T-helper 22 cell (primary cell): ENCODE measurements around the gene HHATL.
"Not testable (repeated sequence)": the region's sequence is repeated elsewhere in the genome, so short reads cannot be mapped to it uniquely, and the experiment has no call there.

Source experiments
- DNase-seq: peaks from one replicate; pipeline ENCODE4 v3.0.0-alpha.2; 2020; ENCODE audit warnings: low read depth

HHATL gene

DNA sequence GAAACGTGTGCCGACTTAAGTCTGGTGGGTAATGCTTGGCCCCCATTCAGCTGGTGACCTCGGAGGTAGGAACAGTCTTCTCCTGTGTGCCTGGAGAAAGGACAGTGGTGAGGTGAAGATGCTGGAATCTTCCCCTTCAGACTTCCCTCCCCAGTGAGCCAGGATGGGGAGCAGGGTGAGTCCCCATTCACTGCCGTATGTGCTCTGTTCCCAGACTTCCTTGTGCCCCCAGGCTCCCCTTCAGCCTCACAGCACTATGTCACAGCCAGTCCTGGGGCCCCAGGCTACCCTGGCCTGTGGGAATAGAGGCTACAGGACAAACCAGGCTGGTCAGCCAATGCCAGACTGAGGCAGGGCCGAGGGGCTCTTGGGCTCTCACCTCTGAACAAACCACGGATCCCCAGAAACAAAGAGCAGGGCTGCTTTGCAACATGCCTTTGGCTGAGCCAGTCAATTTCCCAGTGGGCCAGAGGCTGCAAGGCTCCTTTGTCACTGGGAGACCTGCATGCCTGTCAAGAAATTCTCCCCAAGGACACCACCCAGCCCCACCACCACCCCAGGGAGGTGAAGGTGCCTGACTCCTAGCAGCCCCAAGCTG lies 31.8 kb upstream of the HHATL start:
- DNase-seq: no peak

DNA sequence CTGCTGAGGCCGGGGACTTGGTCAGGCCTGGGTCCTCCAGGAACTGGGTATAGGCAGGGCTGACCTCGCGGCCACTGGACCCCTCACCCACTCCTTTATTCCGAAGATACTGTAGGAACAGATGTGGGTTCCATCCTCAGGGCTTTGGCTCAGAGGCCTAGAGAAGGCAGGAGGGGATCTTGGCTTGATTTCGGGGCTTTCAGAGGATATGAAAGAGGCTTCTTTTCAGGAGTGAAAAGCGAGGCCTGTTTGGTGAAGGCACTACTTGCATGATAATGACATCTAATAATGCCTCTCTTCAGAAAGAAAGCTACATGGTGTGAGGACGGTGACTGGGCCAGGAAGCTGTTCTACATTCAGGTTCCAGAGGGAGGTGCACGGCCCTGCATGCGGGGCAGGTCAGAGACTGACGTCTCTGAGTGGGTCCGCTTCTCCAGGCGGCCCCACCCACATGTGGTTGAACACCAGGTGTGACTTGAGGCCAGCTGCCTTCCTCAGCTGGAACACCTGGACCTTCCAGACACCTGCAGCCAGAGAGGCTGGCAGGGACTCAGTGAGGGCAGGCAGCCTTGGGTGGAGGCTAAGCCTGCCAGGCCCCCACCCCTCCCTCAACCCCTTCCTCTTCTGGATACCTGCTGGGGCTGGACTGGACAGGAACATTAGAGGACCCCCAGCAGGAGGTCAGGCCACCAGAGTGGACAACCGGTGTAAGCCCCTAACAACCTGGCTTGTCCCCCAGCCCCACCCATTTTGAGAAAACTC lies 31.1 kb upstream of the HHATL start:
- no peak for DNase-seq

DNA sequence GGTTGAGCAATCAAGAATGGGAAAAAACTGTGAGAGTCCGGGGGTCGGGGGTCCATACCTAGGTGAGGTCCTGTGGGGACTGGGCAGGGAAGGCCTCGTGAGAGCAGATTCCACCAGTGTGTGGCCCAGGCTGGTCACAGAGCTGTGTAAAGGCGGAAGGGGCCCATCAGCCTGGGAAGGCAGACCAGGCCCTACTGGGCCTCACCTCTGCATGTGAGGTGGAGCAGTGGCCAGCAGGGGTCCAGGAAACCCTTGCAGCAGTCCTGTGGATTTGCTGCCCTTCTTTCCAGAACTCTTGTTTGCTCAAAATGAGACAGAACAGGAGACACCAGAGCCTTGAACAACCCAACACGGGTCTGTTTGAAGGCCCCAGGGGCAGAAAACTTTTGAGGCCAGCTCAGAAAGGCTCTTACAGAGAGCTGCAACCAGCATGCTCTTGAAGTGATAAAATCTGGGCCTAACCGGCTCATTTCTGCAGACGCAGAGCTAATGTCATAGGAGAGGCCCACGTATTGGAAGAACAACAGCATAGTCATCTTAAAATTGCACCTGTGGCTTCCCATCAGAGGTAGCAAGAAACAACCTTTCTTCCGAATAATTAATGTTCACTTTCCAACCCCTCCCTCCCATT lies 30.3 kb upstream of the HHATL start:
- no peak for DNase-seq

DNA sequence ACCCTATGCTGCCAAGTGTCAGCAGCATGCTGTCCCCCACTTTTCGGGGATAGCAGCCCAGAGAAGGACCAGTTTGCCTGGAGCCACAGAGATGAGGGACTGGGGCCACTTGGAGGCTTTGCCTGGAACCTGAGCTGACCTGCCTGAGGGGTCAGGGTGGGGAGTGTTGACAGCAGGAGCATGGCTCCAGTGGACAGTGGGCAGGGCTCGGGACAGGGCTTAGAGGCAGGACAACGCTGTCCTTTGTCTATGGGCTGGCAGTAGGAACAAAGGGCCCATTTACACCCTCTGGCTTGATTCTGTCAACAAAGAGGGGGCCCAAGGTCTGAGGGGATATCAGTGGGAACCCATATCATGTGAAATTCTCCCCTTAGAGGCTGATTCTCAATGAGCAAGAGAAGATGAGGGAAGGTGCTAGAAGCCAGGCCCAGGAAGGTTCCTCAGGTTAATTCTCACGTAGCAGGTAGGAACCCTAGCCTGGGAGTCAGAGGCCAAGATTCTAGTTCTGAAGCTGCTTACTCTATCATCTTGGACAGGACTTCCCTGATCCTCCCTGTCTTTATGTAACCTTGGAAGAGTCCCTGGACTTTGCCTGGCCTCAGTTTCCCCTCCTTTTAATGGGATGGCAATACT lies 29.7 kb upstream of the HHATL start:
- DNase-seq: no peak

DNA sequence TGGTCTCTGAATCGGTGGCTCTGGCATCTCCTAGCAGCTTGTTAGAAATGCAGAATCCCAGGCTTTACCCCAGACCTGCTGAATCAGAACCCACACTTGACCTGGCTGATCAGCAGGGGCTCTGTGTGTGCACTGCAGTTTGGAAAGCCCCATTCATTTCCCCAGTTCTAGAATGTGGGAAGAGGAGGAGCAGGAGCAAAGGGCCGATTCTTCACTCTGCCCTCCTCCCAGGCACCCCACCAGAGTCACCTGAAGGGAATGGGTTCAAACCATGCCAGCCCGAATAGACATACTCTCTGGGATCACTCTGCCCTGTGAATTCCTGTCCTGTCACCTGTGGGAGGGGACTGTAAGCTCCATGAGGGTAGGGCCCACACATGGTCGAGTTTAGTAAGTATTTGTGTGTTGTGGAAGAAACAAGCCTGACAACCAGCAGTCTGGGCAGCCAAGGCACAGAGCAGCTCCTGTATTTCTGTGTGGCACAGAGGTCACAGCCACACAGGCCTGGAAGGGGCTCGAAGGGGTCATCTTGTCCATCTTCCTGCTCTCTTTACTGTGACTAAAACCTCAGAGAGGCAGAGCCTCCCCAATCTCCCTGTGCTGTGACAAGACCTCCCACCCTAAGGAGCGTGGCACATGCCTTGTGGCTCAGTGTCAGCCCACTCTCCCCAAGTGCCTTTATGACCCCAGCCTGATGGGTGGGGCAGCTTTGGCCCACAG lies 29.0 kb upstream of the HHATL start:
- no peak for DNase-seq

DNA sequence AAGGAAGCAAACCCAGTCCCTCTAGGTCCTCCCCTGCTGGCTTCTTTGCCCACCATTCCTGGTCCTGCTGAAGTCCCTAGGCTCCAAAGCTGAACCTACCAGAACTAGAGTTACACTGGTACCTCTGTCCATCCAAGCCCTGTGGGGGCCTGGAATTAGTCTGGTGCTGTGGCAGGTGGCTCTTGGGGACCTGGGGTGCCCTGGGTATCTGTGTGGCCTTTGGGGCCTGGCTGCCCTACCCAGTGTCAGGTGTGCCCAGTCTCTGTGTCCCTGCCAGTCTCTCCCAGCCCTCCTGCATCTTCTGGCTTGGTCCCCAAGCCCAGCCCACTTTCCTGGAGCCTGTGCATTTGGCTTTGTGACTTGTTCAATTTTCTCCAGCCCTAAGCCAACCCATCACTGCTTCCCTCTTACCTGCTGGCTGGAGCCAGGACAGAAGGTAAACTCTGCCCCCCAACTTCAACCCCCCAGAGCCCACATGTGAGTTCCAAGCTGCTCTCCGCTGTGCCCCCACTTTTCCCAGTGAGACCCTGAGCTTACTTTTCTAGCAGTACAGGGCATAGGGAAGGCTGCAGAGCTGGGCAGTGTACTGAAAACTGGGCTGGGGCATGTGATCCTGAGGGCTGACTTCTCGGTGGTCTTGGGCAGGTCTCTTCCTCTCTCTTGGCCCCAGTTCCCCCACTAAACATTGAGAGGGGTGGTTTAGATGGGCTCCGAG lies 28.3 kb upstream of the HHATL start:
- DNase-seq: no peak

DNA sequence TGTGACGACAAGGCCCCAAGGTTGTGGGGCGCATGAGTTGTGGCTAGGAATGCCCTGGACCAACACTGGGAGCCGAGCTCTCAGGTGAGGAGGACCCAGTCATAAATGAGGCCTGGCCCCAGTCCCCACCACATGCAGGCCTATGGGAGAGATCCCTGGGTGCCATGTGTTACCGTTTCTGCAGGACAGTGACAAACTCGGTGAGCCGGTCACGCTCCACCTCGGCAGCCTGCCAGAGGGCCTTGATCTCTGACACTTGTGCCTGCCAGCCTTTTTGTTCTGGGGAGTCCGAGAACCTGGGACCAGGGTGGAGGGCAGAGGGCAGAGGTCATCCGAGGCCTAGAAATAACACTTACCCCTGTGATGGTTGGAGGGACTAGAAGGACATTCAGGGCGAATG lies 27.7 kb upstream of the HHATL start:
- no peak for DNase-seq

DNA sequence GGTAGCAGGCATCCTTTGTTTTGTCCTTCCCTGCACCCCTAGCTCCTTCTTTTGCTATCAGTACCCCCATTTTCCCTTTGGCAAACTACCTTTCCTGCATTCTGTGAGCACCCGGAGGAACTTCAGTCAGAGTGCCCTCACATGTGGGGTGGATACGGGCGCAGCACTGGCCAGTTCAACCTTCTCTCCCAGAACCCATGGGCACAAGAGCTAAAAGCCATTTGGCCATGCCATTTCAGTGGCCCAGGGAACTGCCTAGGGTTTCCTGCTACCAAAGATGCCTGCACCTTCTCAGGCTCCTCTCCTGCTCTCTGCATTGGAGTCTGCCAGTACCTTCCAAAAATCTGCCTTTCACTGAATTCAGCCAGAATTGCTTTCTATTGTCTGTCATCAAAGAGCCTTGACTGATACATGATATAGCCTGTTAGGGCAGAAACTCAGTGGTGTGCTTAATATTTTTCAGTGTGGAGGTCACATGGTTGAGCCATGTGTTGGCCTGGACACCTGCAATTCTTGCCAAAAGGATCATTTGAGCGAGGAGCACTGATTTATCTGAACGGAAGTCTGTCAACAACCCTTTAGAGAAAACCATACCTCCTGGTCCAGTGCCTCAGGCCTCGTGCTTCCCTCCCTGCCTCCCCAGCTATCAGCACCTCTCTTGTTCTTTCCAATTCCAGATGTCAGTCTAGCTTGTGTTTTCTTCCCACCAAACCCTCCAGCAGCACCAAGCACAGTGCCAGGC lies 27.0 kb upstream of the HHATL start:
- DNase-seq: no peak

DNA sequence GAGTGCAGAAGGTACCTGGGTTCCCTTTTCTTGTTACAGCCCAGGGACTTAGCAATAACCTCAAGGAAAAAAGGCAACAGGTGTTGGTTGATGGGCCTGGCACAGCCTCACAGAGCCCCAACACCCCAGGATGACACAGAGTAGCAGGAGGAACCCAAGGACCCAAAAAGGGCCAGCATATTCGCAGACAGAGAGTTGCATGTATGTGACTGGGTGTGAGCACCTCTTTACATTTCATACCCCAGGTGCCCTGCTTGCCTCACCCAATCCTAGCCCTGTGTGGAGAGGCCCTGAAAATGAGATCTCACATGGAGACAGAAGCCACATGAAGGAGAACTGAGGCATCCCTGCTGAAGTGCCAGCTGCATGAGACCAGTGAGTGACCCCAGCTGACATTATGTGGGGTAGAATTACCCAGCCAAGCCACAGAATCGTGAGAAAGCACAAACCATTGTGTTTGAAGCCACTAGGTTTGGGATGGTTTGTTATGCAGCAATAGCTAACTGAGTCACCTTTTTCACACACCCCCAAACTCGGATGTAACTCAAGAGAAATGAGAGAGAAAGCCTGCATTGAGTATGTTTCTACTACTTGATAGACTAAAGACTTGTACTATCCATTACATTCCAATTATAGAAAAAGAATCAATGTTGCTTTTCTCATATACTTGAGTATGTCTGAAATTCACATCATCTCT lies 26.2 kb upstream of the HHATL start:
- no peak for DNase-seq

DNA sequence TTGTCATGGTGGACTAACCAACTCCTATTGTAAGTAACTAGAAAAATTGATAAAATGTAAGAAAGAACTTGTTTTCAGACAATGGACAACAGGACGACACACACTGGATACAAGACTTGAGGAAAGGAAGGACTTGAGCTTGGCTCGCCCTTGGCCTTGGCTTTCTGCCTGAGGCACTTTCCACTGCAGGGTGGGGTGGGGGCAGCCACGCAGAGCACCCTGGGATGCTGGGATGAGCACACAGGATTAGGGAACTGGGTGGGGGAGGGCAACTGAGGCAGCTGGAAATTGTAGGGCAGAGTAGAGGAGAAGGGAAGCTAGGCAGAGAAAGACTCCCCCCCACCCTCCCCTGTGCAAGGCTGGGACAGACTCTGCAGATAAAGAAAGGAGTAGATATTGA lies 25.5 kb upstream of the HHATL start:
- no peak for DNase-seq

DNA sequence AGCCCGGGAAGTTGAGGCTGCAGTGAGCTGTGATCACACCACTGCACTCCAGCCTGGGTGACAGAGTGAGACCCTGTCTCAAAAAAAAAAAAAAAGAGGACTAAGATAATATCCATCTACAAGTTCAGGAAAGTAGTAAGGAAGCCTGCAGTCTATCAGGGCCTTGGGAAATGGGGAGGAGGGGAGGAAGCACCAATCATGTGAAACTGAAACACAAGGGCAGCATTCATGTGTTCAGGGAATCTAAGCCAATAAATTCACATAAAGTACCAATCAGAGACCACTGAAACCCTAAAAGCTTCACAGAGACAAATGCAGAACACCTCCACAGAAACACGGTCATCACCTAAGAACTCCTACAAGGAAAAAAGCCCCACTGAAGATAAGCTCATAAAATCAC lies 22.9 kb upstream of the HHATL start:
- no peak for DNase-seq

DNA sequence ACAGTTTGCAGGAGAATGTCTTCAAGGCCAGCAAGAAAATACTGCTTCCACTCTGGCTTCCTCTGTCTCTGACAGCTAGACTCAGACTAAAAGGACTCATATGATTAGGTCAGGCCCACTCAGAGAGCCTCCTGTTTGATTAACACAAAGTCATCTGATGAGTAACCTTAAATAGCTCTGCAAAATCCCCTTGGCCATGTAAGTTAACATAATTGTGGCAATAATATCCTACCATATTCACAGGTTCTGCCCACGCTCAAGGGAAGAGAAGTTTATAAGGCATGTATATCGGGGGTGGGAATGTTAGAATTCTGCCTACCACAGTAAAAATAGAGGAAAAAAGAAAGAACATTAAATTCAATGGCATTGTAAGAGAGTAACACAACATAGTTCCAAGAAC lies 20.6 kb upstream of the HHATL start:
- DNase-seq: no peak

DNA sequence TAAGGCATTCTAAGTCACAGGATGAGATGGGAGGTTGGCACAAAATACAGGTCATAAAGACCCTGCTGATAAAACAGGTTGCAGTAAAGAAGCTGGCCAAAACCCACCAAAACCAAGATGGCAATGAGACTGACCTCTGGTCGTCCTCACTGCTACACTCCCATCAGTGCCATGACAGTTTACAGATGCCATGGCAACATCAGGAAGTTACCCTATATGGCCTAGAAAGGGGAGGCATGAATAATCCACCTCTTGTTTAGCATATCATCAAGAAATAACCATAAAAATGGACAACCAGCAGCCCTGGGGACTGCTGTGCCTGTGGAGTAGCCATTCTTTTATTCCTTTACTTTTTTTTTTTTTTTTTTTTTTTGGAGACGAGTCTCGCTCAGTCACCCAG lies 19.8 kb upstream of the HHATL start:
- DNase-seq: not testable (repeated sequence)

DNA sequence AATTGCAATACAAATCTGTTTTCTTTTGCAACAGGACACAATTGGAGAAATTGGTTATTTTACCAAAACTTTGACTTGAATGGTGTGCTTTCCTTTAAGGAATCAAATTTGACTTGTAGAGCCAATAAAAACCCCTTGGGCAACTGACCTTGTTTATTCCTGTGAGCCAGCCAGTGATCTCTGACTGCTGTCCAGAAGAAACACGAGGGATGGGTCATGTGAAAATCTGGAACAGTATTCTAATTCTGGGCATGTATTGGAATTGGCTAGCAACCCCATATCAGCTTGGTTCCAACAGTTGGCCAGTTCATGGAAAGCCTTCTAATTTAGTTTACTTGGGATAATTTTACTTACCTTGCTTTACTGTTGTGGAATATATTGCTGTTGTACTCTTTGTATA lies 19.1 kb upstream of the HHATL start:
- no peak for DNase-seq

DNA sequence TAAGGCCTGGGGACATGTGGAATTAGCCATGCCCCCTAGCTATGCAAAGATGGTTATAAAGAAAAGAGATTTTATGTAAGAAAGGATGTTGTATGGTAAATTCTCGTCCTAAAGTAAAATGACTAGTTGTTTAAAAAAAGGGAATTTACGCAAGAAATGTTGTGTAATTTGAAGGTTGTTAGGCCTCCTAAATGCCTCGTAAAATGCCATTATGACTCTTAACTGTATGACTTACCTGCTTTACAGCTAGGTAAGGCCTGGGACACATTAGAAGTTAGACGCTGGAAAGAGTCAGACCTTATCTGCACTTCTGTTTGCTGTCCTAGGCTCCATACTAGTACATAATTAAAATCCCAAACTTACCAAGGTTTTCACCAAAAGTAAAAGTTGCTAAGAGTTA lies 17.5 kb upstream of the HHATL start:
- no peak for DNase-seq

DNA sequence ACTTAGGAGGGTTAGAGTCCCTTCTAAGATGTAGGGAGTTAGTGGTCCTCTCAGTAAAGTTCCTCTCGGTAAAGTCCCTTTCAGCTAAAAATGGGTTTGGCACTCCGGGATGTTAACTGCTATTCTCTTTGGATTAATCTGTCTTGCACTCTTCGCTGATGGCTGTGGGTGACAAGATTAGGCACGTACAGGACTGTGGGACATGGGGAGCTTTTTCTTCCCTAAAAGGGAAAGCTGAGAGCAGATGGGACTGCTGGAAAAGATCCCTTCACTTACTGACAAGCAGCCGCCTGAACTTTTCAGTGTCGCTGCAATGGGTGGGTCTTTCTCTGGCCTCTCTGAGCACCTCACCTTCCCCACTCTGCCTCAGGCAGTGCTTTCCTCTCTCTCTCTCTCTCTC lies 16.4 kb upstream of the HHATL start:
- no peak for DNase-seq

DNA sequence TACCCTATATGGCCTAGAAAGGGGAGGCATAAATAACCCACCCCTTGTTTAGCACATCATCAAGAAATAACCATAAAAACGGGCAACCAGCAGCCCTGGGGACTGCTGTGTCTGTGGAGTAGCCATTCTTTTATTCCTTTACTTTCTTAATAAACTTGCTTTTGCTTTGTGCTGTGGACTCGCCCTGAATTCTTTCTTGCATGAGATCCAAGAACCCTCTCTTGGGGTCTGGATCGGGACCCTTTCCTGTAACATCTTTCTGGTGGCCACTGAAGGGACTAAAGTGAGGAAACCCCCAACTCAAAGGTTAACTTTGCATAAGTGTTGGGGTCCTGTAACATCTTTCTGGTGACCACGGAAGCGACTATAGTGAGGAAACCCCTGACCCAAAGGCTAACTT lies 15.7 kb upstream of the HHATL start:
- no peak for DNase-seq

DNA sequence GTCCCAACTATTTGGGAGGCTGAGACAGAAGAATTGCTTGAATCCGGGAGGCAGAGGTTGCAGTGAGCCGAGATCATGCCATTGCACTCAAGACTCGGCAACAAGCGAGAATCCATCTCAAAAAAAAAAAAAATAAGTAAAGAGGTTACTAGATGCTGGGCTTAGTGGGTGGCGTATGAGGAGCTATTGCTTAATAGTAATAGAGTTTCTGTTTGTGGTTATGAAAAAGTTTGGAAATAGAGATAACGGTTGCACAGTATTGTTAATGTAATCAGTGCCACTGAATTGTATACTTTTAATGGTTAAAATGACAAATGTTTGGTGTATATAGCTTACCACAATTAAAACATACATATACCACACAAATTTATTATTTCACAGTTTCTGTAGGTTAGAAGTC lies 14.7 kb upstream of the HHATL start:
- DNase-seq: no peak

DNA sequence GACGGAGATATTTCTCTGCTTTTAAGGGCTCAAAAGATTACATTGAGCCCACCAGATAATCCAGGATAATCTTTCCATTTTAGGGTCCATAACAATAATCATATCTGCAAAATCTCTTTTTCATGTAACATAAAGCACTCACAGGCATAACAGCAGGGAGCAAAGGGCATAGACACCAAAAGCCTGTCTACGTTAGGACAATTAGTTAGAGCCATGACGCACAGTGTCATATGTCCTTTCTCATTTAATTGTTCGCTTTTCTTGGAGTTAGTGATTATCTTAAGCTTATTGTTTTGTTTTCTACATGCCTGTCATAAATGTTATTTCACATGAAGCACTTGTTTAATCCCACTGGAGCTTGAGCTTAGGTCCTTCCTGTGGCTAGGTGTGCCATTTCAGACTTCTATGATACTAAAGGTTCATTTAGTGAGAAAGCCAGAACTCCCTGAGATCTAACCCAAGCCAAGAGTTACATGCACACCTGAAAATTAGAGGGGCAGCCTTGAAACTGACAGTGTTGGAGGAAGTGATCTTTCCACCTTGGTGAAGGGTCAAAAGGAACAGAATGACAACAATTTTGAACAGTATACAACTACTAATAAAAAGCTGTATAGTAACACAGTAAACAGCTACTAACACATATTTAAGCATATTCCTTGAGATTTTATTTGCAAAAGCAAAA lies 11.7 kb upstream of the HHATL start:
- DNase-seq: no peak

DNA sequence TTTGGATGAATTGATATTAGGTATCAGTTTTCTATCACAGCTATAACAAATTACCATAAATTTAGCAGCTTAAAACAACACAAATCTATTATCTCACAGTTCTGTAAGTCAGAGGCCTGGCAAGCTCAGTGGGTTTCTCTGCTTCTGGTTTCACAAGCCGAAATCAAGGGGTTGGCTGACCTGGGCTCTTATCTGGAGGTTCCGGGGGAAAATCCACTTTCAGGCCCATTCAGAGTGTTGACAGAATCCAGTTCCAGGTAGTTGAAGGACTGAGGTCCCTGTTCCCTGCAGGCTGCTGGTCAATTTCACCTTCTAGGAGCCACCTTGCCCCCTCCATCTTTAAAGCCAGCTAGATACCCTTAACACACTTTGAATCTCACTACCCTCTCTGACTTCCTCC lies 11.1 kb upstream of the HHATL start:
- DNase-seq: no peak
